Activated T-helper 1 cell treated with anti-CD3 and anti-CD28 coated beads, Interleukin-12 subunit alpha, Interleukin-12 subunit beta, Interleukin-2, Interleukin-4 antibody, amounts not matched to agents 30 ng/mL and 10 ng/mL and 1 ng/mL, durations not matched to agents 14 hours and 24 hours and 36 hours (primary cell): Measurements from ENCODE around the gene TMBIM1. TPM values are rescaled to one million over a fixed set of nuclear protein-coding genes. Genes with fewer than 3 reads are reported as not detected.
"Not testable (repeated sequence)": the region's sequence is repeated elsewhere in the genome, so short reads cannot be mapped to it uniquely, and the experiment has no call there.

Experiments used
- DNase-seq: peaks from one replicate; pipeline ENCODE4 v3.0.0; 2021; ENCODE audit warnings: low spot score
- H3K27ac Mint-ChIP-seq: one replicate; pipeline ENCODE4 v1.8.0; 2021; ENCODE audit warnings: mild to moderate bottlenecking, mixed read lengths
- H3K27me3 Mint-ChIP-seq: one replicate; pipeline ENCODE4 v1.8.0; 2022; ENCODE audit warnings: mild to moderate bottlenecking, moderate library complexity, mixed read lengths; ENCODE audit not compliant: insufficient read depth
- H3K36me3 Mint-ChIP-seq: one replicate; pipeline ENCODE4 v1.8.0; 2021; ENCODE audit warnings: low read depth, mixed read lengths
- H3K4me1 Mint-ChIP-seq: one replicate; pipeline ENCODE4 v1.8.0; 2021; ENCODE audit warnings: low read depth, mixed read lengths
- H3K4me3 Mint-ChIP-seq: one replicate; pipeline ENCODE4 v1.8.0; 2021; ENCODE audit warnings: mild to moderate bottlenecking, moderate library complexity, mixed read lengths
- H3K9me3 Mint-ChIP-seq: one replicate; pipeline ENCODE4 v1.8.0; 2021; ENCODE audit warnings: mixed read lengths
- intact Hi-C: fragments of 100-400 bp; cut with micrococcal nuclease; formaldehyde crosslinking; loops from one replicate; pipeline ENCODE4 v1.15.1; 2024
- total RNA-seq: library from RNA; stranded (reverse); gene quantifications from 2 replicates; pipeline ENCODE4 v1.2.3, GENCODE V29; 2022

The TMBIM1 gene
- total RNA-seq, 1 donor from 2014 or later, result 66.2 TPM

DNA sequence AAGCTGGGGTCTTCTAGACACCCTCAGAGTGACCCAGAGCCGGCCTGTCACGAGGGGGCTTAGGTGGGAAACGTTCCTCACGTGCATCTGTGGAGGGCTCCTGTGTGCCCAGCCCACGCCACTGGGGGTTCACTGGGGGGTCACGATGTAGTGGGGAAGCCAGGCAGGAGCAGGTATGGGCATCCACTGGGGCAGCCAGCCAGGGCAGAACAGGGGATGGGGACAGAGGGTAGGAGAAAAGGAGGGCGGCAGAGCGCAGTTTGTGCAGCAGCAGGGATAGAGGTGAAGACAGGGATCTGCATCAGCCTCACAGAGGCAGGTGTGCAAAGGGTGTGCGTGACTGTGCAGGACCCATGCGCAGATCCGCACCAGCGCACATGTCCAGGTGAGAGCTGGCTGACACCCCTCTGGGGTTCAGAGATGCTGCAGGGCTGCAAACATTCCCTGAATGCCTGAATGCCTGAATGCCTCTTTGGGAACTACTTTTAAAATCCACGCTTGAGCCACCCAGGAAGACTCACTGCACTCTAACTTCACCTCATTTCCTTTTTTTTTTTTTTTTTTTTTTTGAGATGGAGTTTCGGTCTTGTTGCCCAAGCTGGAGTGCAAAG is 11.9 kb downstream of the TMBIM1 start:
- Mint-ChIP-seq H3K9me3 (no peaks in the 10 kb centered on the region), H3K27me3 (no peaks in the 10 kb centered on the region), H3K4me3 (no peak overlapping the region), H3K36me3 (peaks cover 43% of the 10 kb centered on the region), H3K4me1 (peaks cover 21% of the 10 kb centered on the region), H3K27ac (no peak overlapping the region)
- DNase-seq, result no peak
- intact Hi-C loops, result loop anchor here (10.0 kb wide), 1 partner anchor 614 kb away; no protein-coding TSS in a partner anchor

DNA sequence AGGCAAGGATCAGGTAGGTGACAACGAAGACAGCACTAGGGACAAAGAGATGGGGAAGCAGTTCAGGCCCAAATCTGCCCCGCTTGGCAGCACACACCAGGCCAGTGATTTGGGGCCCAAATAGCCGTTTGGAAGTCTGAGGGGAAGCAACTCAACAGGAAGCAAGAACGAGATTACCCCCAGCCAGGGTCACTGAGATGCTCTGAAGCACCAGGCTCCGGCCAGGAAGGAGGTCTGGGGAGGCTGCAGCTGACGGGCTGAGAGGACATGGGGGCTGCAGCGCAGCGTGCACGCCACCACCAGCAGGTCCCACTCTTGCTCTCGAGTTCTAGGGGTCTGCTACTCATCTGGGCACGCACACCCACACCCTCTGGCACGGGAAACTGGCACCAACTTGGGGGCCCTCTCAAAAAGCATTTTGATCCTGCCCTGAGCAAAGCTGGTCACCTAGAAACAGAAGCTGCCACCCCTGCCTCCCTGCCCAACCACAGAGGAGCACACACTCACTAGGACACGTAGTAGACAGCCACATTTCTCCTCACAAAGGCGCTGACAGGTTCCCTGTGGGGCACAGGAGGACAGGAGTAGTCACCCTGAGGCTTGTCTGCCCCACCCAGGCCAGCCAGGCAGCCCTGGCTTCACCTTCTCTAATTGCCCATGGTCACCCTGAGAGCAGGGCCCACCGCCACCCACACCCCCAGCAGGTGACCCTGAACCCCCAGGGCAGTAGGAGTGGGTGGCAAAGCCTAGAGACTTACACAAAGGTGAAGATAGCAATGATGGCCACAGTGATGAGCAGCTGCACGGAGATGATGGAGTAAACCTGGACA is 13.6 kb downstream of the TMBIM1 start:
- Mint-ChIP-seq H3K9me3 (no peaks in the 10 kb centered on the region), H3K4me1 (peaks cover 7% of the 10 kb centered on the region), H3K27ac (no peak overlapping the region), H3K36me3 (peaks cover 52% of the 10 kb centered on the region), H3K4me3 (no peak overlapping the region), H3K27me3 (no peaks in the 10 kb centered on the region)
- DNase-seq, result no peak
- intact Hi-C loops, result no loop called here

DNA sequence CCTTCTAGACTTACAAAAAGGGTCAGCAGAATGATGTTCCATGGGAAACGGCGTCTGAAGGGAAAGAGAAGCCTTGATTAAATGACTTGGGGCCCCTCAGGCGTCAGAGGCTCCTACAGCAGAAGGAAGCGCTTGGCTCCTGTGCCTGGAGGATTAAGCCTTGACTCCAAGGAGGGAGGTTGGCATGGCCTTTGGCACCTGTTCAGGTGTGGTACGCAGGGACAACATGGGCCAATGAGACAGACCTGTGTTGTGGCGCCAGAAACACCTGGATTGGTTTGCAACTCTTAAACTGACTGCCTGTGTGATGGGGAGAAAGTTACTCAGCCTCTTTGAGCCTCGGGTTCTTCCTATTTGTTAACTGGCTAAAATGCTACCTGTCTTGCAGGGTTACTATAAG is 14.4 kb downstream of the TMBIM1 start:
- H3K4me3 Mint-ChIP-seq, result no peak overlapping the region
- H3K36me3 Mint-ChIP-seq, result peaks cover 53% of the 10 kb centered on the region
- H3K27ac Mint-ChIP-seq, result no peak overlapping the region
- no peaks in the 10 kb centered on the region for H3K27me3 Mint-ChIP-seq
- DNase-seq, result no peak
- no peaks in the 10 kb centered on the region for H3K9me3 Mint-ChIP-seq
- H3K4me1 Mint-ChIP-seq, result peaks cover 9% of the 10 kb centered on the region
- intact Hi-C loops, result no loop called here

DNA sequence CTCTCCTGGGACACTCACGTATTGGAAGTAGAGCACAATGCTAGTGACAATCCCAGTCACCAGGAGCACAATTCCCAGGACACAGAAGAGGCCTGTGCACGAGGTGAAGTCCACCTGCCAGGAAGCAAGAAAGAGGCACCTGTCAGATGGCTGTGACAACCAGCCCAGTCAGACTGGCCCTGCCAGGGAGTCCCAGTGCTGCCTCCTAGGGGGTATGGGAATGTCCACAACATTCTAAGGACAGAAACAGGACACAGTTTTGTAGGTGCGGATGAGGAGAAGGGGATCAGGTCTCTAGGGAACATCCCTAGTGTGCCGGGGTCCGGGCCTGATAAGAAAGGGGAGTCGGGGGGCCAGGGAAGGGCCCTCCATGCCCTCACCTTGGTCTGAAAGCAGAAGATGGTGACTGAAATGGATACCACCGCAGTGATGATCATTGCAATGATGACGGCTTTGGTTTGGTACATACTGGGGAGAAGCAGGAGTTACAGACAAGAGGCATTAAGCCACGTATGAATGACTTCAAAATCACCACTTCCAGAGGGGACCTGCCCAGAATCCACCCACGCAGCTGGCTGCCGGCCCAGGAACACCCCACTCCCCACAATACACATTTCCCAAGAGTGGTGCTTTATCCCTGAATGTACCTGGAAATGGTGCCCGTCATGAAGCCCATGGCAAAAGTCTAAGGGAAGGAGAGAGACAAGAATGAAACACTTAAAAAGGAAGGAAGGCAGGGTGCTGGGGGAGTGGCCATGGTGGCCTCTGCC is 15.1 kb downstream of the TMBIM1 start:
- H3K27me3 Mint-ChIP-seq, result no peaks in the 10 kb centered on the region
- H3K4me1 Mint-ChIP-seq, result peaks cover 13% of the 10 kb centered on the region
- H3K4me3 Mint-ChIP-seq, result no peak overlapping the region
- no peak for DNase-seq
- no peak overlapping the region for H3K27ac Mint-ChIP-seq
- H3K36me3 Mint-ChIP-seq, result peaks cover 55% of the 10 kb centered on the region
- intact Hi-C loops, result no loop called here
- H3K9me3 Mint-ChIP-seq, result no peaks in the 10 kb centered on the region

DNA sequence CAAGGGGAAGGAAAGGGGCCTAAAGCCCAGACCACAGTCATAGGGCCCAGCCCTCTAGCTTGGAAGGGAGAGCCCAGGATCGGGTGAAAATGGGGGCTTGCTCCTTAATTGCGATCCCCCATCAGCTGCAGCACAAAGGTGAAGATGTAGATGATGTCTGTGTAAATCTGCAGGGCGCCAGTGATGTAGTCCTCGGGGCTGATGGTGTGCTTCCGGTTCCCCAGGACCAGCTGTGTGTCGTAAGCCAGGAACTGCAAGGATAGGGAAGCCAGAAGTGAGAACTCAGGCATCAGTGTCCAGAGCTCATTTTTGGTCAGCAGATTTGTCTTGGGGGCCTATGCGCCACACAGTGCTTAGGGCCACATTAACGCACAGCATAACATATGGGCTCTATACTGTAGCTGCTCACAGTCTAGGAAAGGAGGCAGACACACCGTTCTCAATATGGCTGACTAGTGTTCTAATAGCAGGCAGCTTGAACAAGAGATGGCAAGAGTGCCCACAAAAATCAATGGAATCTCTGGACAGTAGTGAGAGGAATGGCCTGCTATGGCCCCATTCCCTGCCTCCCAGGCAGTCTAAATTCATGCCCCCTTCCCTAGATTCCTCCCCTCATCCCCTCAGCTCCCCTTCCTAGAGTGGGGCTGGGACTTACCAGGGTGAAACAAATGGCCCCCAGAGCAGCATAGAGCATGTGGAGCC is 16.8 kb downstream of the TMBIM1 start:
- Mint-ChIP-seq H3K36me3 (peaks cover 57% of the 10 kb centered on the region), H3K27me3 (no peaks in the 10 kb centered on the region), H3K9me3 (no peaks in the 10 kb centered on the region), H3K4me1 (peaks cover 28% of the 10 kb centered on the region), H3K4me3 (no peak overlapping the region), H3K27ac (no peak overlapping the region)
- intact Hi-C loops, result no loop called here
- no peak for DNase-seq

DNA sequence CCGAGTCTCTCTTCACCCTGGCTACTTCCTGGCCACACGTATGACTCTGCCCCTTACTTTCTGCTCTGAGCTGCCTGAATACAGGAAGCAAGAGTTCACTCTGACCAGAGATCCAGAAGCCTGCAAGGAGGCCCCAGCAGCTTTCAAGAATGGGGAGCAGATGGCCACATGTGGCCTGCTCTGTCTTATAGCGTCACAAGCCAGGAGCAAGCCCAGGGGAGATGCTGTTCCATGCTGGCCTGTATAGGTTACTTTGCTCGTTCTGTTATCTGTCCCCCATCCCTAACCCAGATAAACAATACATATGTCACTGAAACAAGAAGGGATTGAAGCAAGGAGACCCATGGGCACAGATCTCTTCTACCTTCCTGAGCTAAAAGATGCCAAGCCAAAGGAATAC is 17.7 kb downstream of the TMBIM1 start:
- Mint-ChIP-seq H3K4me3 (no peak overlapping the region), H3K27me3 (peaks cover under 1% of the 10 kb centered on the region), H3K4me1 (peaks cover 28% of the 10 kb centered on the region), H3K27ac (no peak overlapping the region), H3K9me3 (no peaks in the 10 kb centered on the region), H3K36me3 (peaks cover 54% of the 10 kb centered on the region)
- DNase-seq, result no peak
- intact Hi-C loops, result loop anchor here (5.0 kb wide), 1 partner anchor 1268 kb away; the partner anchor contains the start of genes CHPF and TMEM198

DNA sequence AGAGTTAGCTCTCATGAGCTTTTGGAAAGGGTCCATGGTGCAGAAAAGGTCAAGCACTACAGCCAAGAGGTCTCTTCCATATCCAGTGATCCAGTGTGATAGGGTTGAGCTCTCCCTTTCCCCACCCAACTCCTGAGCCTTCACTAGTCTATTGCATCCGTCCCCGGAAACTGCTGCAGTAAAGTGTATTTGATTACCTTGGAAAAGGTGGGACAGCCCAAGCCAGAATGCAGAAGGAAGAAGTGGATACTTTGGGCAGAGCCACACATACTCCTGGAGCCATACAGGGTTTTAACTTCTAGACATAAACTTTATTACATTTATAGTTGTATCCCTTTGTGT is 18.4 kb downstream of the TMBIM1 start:
- Mint-ChIP-seq H3K27ac (peak overlapping the region; percentile 52), H3K4me1 (peaks cover 34% of the 10 kb centered on the region), H3K27me3 (peaks cover 1% of the 10 kb centered on the region), H3K9me3 (no peaks in the 10 kb centered on the region), H3K4me3 (no peak overlapping the region), H3K36me3 (peaks cover 57% of the 10 kb centered on the region)
- intact Hi-C loops, result loop anchor here (2.0 to 5.0 kb wide), 2 partner anchors 49 to 1268 kb away; partner anchors contain the start of genes CHPF and TMEM198
- DNase-seq, result no peak

DNA sequence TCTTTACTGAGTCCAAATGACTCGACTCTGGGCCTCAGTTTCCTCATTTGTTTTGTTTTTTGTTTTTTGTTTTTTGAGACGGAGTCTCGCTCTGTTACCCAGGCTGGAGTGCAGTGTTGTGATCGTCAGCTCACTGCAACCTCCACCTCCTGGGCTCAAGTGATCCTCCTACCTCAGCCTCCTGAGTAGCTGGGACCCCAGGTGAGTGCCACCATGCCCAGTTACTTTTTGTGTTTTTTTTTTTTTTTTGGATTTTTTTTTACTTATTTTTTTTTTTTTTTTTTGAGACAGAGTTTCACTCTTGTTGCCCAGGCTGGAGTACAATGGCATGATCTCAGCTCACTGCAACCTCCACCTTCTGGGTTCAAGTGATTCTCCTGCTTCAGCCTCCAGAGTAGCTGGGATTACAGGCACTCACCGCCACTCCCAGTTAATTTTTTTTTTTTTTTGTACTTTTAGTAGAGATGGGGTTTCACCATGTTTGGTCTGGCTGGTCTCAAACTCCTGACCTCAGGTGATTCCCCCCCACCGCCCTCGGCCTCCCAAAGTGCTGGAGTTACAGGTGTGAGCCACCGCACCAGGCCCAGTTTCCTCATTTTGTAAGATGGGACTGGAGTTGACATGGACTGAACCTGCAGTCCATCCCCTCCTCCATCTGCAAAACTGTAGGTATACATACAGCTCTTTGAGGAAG is 18.9 kb downstream of the TMBIM1 start:
- peak overlapping the region; percentile 52 for H3K27ac Mint-ChIP-seq
- H3K4me1 Mint-ChIP-seq, result peaks cover 34% of the 10 kb centered on the region
- H3K4me3 Mint-ChIP-seq, H3K9me3 Mint-ChIP-seq, H3K27me3 Mint-ChIP-seq, DNase-seq: not testable (repeated sequence)
- intact Hi-C loops, result loop anchor here (2.0 to 5.0 kb wide), 2 partner anchors 49 to 1269 kb away; partner anchors contain the start of genes CHPF and TMEM198
- peaks cover 56% of the 10 kb centered on the region for H3K36me3 Mint-ChIP-seq

DNA sequence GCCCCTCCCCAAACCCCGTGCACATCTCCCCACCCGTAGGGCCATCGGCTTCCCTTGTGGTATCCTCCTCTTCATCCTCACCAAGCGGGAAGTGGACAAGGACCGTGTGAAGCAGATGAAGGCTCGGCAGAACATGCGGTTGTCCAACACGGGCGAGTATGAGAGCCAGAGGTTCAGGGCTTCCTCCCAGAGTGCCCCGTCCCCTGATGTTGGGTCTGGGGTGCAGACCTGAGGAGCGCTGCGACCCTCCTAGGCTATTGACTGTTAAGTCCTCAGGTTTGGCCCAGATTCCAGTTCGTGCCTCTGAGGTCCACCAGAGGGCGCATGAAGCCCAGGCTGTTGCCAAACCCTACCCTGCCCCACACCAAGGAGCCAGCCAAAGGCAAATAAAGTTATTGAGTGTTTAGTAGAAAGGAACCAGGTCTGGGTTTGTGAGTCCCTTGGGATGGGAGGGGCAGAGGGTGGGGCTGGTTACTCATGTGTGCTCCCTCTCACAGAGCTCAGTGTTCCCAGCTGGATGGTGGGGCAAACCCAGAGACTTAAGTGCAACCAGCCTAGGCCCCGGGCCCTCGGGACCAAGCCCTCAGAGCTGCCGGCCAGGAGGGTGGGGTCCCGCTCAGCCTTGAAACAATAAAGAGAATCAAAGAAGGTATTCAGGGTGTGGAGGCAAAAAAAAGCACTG is 19.6 kb downstream of the TMBIM1 start:
- H3K27ac Mint-ChIP-seq, result no peak overlapping the region
- peaks cover 53% of the 10 kb centered on the region for H3K36me3 Mint-ChIP-seq
- DNase-seq, result peak; percentile 64
- H3K9me3 Mint-ChIP-seq, result no peaks in the 10 kb centered on the region
- intact Hi-C loops, result loop anchor here (1.0 to 5.0 kb wide), 6 partner anchors 20 to 1270 kb away; partner anchors contain the start of genes CATIP, CHPF, TMBIM1 and TMEM198
- peaks cover 1% of the 10 kb centered on the region for H3K27me3 Mint-ChIP-seq
- H3K4me3 Mint-ChIP-seq, result peak overlapping the region; percentile 89
- H3K4me1 Mint-ChIP-seq, result peaks cover 34% of the 10 kb centered on the region

DNA sequence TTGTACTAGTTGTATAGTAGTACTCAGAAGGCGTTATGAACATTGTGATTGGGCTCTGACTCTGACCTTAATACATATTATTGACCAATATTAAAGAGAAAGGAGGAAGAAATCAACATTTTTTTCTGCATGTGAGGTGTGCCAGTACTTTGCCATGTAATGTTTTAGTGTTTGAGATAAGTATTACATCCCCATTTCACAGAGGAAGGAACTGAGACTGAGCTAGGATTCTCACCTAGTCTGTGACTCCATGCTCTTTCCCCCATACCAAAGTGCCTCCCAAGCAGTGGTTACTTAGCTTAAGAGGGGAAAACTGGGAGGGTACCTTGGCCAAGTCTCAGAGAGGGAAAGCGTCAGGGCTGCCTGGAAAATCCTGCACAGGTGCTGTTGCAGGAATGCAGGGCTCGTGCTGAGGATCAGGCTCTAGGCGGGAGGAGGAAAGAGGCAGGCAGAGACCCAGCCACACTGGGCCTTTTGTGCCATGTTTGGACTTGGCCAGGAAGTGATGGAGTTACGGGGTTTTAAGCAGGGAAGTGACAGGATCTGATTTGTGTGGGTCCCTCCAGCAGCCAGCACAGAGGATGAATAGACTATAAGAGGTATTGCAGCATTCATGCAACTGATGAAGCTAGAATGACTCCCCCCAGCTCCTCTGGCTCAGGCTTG is 20.3 kb downstream of the TMBIM1 start:
- H3K9me3 Mint-ChIP-seq, result no peaks in the 10 kb centered on the region

DNA sequence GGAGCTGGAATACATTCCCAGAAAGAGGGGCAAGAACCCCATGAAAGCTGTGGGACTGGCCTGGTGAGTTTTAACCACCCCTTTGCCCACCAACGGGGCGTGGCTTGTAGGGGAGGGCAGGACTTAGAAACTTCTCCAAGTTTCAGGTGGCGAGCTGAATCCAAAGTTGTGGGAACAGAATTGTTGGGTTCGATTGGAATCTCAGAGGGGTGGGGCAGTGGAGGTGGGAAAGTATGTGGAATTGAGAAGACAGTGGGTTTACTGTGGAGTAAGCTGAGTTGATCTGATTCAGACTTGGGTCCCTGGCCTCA is 20.9 kb downstream of the TMBIM1 start:
- Mint-ChIP-seq H3K27ac (peak overlapping the region; percentile 37), H3K36me3 (peaks cover 50% of the 10 kb centered on the region), H3K4me3 (peak overlapping the region; percentile 89), H3K4me1 (peaks cover 38% of the 10 kb centered on the region), H3K27me3 (peaks cover 1% of the 10 kb centered on the region), H3K9me3 (no peaks in the 10 kb centered on the region)
- intact Hi-C loops, result loop anchor here (5.0 kb wide), 1 partner anchor 1271 kb away; the partner anchor contains the start of genes CHPF and TMEM198
- no peak for DNase-seq

More for the DNA sequence above, 20.3 kb downstream of the TMBIM1 start:
- Mint-ChIP-seq H3K27me3 (peaks cover 1% of the 10 kb centered on the region), H3K27ac (peak overlapping the region; percentile 37), H3K4me1 (peaks cover 34% of the 10 kb centered on the region), H3K4me3 (peak overlapping the region; percentile 89), H3K36me3 (peaks cover 53% of the 10 kb centered on the region)
- intact Hi-C loops, result loop anchor here (1.0 to 5.0 kb wide), 6 partner anchors 20 to 1270 kb away; partner anchors contain the start of genes CATIP, CHPF, TMBIM1 and TMEM198
- DNase-seq, result no peak
